HUES48 (cell line): ENCODE results near the gene LGALS13.

Source experiments
- H3K27ac ChIP-seq: one replicate; pipeline ENCODE4 v1.7.0; 2013; ENCODE audit warnings: low read depth, low read length, inconsistent platforms
- H3K27me3 ChIP-seq: 2 replicates; pipeline ENCODE4 v1.6.1; 2013; ENCODE audit warnings: mild to moderate bottlenecking, low read length; ENCODE audit not compliant: control insufficient read depth, insufficient read depth
- H3K36me3 ChIP-seq: 2 replicates; pipeline ENCODE4 v1.6.1; 2013; ENCODE audit warnings: low read length; ENCODE audit not compliant: control insufficient read depth, insufficient read depth
- H3K4me1 ChIP-seq: 2 replicates; pipeline ENCODE4 v1.6.1; 2013; ENCODE audit warnings: mild to moderate bottlenecking, low read length; ENCODE audit not compliant: control insufficient read depth, insufficient read depth
- H3K4me3 ChIP-seq: 2 replicates; pipeline ENCODE4 v1.5.1; 2013; ENCODE audit warnings: mild to moderate bottlenecking, low read depth, low read length
- H3K9ac ChIP-seq: 2 replicates; pipeline ENCODE4 v1.6.1; 2013; ENCODE audit warnings: mild to moderate bottlenecking, low read depth, low read length, moderate library complexity
- H3K9me3 ChIP-seq: 2 replicates; pipeline ENCODE4 v1.6.1; 2013; ENCODE audit warnings: low read length; ENCODE audit not compliant: control insufficient read depth, insufficient read depth

Gene LGALS13

GRCh38 chr19:39655613-39656012, 53.3 kb downstream of the LGALS13 start, which contains the start of gene LGALS16:
Gene LGALS16, plus strand, starts transcription at chr19:39655913. Its CDS starts 49 bp downstream, at chr19:39655962.
- Histone ChIP-seq H3K9ac (no peak within 1 kb of the TSS), H3K36me3 (no peaks in the 10 kb centered on the region), H3K27ac (no peak within 1 kb of the TSS), H3K4me1 (no peaks in the 10 kb centered on the region), H3K9me3 (no peaks in the 10 kb centered on the region), H3K4me3 (no peak within 1 kb of the TSS), H3K27me3 (no peaks in the 10 kb centered on the region; the same call in 1 of the 2 replicates)
